HuH-7 (cell line): ENCODE results near the gene DPEP2NB.
"Not testable (repeated sequence)": the region's sequence is repeated elsewhere in the genome, so short reads cannot be mapped to it uniquely, and the experiment has no call there.

Experiments used
- DNase-seq: peaks from one replicate; pipeline ENCODE4 v3.0.0; 2011; ENCODE audit warnings: low spot score

The DPEP2NB gene

GRCh38 chr16:67982011-67982696 lies 33.6 kb downstream of the DPEP2NB start:
- no peak for DNase-seq

GRCh38 chr16:67979955-67980678 lies 35.6 kb downstream of the DPEP2NB start, which contains the start of gene DPEP3:
TSS of gene DPEP3 (minus strand) at chr16:67980499. CDS start at chr16:67980380, 119 bp downstream.
- DNase-seq, result no peak

- DNase-seq, result no peak
Measured at GRCh38 chr16:67977469-67978227, 38.1 kb downstream of the DPEP2NB start.

GRCh38 chr16:67977005-67977404 lies 38.7 kb downstream of the DPEP2NB start:
- no peak for DNase-seq

GRCh38 chr16:67976205-67976604 lies 39.5 kb downstream of the DPEP2NB start:
- no peak for DNase-seq

- DNase-seq, result no peak
Measured at GRCh38 chr16:67975321-67976105, 40.2 kb downstream of the DPEP2NB start.

- DNase-seq, result not testable (repeated sequence)
Measured at GRCh38 chr16:67972285-67972684, 43.4 kb downstream of the DPEP2NB start.

- no peak for DNase-seq
Measured at GRCh38 chr16:67971111-67971510, 44.6 kb downstream of the DPEP2NB start.

- DNase-seq, result peak; percentile 73
Measured at GRCh38 chr16:67969254-67970039, 46.3 kb downstream of the DPEP2NB start.

GRCh38 chr16:67968400-67969253 lies 47.1 kb downstream of the DPEP2NB start, which contains the start of gene SLC12A4:
TSS of gene SLC12A4 (minus strand) at chr16:67968637. CDS start at chr16:67968553, 84 bp downstream.
- DNase-seq, result peak; percentile 99

GRCh38 chr16:67967958-67968399 lies 47.7 kb downstream of the DPEP2NB start:
- DNase-seq, result peak; percentile 69

GRCh38 chr16:67967183-67967957 lies 48.3 kb downstream of the DPEP2NB start:
- DNase-seq, result no peak

- DNase-seq, result no peak
Measured at GRCh38 chr16:67966549-67967182, 49.0 kb downstream of the DPEP2NB start.

GRCh38 chr16:67965668-67966548 lies 49.8 kb downstream of the DPEP2NB start:
- DNase-seq, result no peak

GRCh38 chr16:67964477-67965131 lies 51.1 kb downstream of the DPEP2NB start:
- no peak for DNase-seq

- no peak for DNase-seq
Measured at GRCh38 chr16:67963662-67964321, 51.9 kb downstream of the DPEP2NB start.
